SK-N-SH treated with all-trans-retinoic acid at 6 μM for 48 hours (cell line): ENCODE data around the gene EHD2.

ENCODE experiments used
- ATAC-seq: fragments of 200-7000 bp; cut with Tn5 transposase; 3 replicates; pipeline ENCODE4 v1.9.1; 2020; ENCODE audit warnings: mild to moderate bottlenecking, moderate library complexity
- ARNTL ChIP-seq: fragments of 450-650 bp; formaldehyde crosslinking; IDR thresholded peaks from 2 replicates; pipeline ENCODE4 v1.5.0; 2020; ENCODE audit warnings: low read depth, mild to moderate bottlenecking, moderate library complexity, borderline replicate concordance
- BACH2 ChIP-seq: fragments of 250-450 bp; sonication (Bioruptor Pico); IDR thresholded peaks from 2 replicates; pipeline ENCODE4 v1.9.0; 2021; ENCODE audit warnings: mild to moderate bottlenecking, borderline replicate concordance
- CREB5 ChIP-seq: fragments of 250-450 bp; sonication (Bioruptor Pico); IDR thresholded peaks from 2 replicates; pipeline ENCODE4 v1.5.1; 2020; ENCODE audit warnings: low read depth, mild to moderate bottlenecking, moderate library complexity
- CSDC2 ChIP-seq: fragments of 250-450 bp; sonication (Bioruptor Pico); IDR thresholded peaks from 2 replicates; pipeline ENCODE4 v1.5.0; 2020; ENCODE audit warnings: mild to moderate bottlenecking, moderate library complexity
- CSRNP3 ChIP-seq: fragments of 250-450 bp; sonication (Bioruptor Pico); IDR thresholded peaks from 2 replicates; pipeline ENCODE4 v1.5.1; 2021; ENCODE audit warnings: mild to moderate bottlenecking, moderate library complexity
- OSR1 ChIP-seq: fragments of 250-450 bp; sonication (Bioruptor Pico); IDR thresholded peaks from 2 replicates; pipeline ENCODE4 v1.8.0; 2022; ENCODE audit warnings: moderate library complexity, mild to moderate bottlenecking, inconsistent platforms
- PATZ1 ChIP-seq: fragments of 250-450 bp; sonication (Bioruptor Pico); IDR thresholded peaks from 2 replicates; pipeline ENCODE4 v1.8.0; 2020; ENCODE audit warnings: mild to moderate bottlenecking, moderate library complexity, borderline replicate concordance
- POU6F1 ChIP-seq: fragments of 250-450 bp; sonication (Bioruptor Pico); IDR thresholded peaks from 2 replicates; pipeline ENCODE4 v1.8.0; 2021; ENCODE audit warnings: low read depth, mild to moderate bottlenecking, moderate library complexity, borderline replicate concordance
- PPARA ChIP-seq: fragments of 250-450 bp; sonication (Bioruptor Pico); IDR thresholded peaks from 2 replicates; pipeline ENCODE4 v1.5.0; 2020; ENCODE audit warnings: mild to moderate bottlenecking, borderline replicate concordance
- RARB ChIP-seq: fragments of 250-450 bp; sonication (Bioruptor Pico); IDR thresholded peaks from 2 replicates; pipeline ENCODE4 v1.8.0; 2021; ENCODE audit warnings: mild to moderate bottlenecking, moderate library complexity
- SNAI2 ChIP-seq: fragments of 250-450 bp; sonication (Bioruptor Pico); IDR thresholded peaks from 2 replicates; pipeline ENCODE4 v1.5.0; 2020; ENCODE audit warnings: mild to moderate bottlenecking, moderate library complexity
- TCF4 ChIP-seq: fragments of 250-450 bp; sonication (Bioruptor Pico); IDR thresholded peaks from 2 replicates; pipeline ENCODE4 v1.8.0; 2021; ENCODE audit warnings: mild to moderate bottlenecking, moderate library complexity, borderline replicate concordance
- TOX ChIP-seq: fragments of 250-450 bp; sonication (Bioruptor Pico); IDR thresholded peaks from 2 replicates; pipeline ENCODE4 v1.8.0; 2021; ENCODE audit warnings: mild to moderate bottlenecking, moderate library complexity, borderline replicate concordance
- TSHZ2 ChIP-seq: fragments of 250-450 bp; sonication (Bioruptor Pico); IDR thresholded peaks from 2 replicates; pipeline ENCODE4 v1.5.0; 2020; ENCODE audit warnings: mild to moderate bottlenecking, moderate library complexity
- ZC3H10 ChIP-seq: fragments of 250-450 bp; sonication (Bioruptor Pico); IDR thresholded peaks from 2 replicates; pipeline ENCODE4 v1.5.1; 2021; ENCODE audit warnings: mild to moderate bottlenecking, moderate library complexity
- ZFP3 ChIP-seq: fragments of 250-450 bp; sonication (Bioruptor Pico); IDR thresholded peaks from 2 replicates; pipeline ENCODE4 v1.5.0; 2020; ENCODE audit warnings: mild to moderate bottlenecking, moderate library complexity
- ZNF565 ChIP-seq: fragments of 450-650 bp; formaldehyde crosslinking; conservative IDR thresholded peaks from 2 replicates; pipeline ENCODE4 v1.5.0; 2020; ENCODE audit warnings: low read depth, mild to moderate bottlenecking, moderate library complexity
- ZNF8 ChIP-seq: fragments of 450-650 bp; formaldehyde crosslinking; IDR thresholded peaks from 2 replicates; pipeline ENCODE4 v1.5.0; 2020; ENCODE audit warnings: mild to moderate bottlenecking, moderate library complexity

The EHD2 gene

GRCh38 chr19:47719047-47719859, 6.0 kb downstream of the EHD2 start (continued):
- TF ChIP-seq TSHZ2 (peak; percentile 67; the same call in 1 of the 2 replicates), RARB (CRISPR knock-in tag) (no peak), ZNF565 (CRISPR knock-in tag) (no peak), SNAI2 (CRISPR knock-in tag) (0 out of 2 replicates have a peak, but pooled peaks have one; percentile 18)
- TF ChIP-seq, all 23 proteins: peak for 5

- no peak for ATAC-seq
- TF ChIP-seq TCF4 (CRISPR knock-in tag) (no peak), ZC3H10 (CRISPR knock-in tag) (no peak), CREB5 (CRISPR knock-in tag) (no peak), BACH2 (no peak), POU6F1 (no peak), ZFP3 (CRISPR knock-in tag) (no peak), ARNTL (no peak), CSDC2 (no peak), TOX (CRISPR knock-in tag) (no peak), TSHZ2 (no peak), OSR1 (no peak), SNAI2 (CRISPR knock-in tag) (no peak), CSRNP3 (CRISPR knock-in tag) (no peak), ZNF8 (CRISPR knock-in tag) (no peak), RARB (CRISPR knock-in tag) (no peak), PPARA (no peak), ZNF565 (CRISPR knock-in tag) (no peak)
Measured at GRCh38 chr19:47720669-47721422, 7.6 kb downstream of the EHD2 start.

- ATAC-seq: peak; percentile 35
- TF ChIP-seq ZC3H10 (CRISPR knock-in tag): no peak
- no peak for TF ChIP-seq RARB (CRISPR knock-in tag)
- no peak for TF ChIP-seq ZNF565 (CRISPR knock-in tag)
- no peak for TF ChIP-seq ZNF8 (CRISPR knock-in tag)
- no peak for TF ChIP-seq BACH2
- TF ChIP-seq PATZ1: no peak
Measured at GRCh38 chr19:47723581-47723940, 10.3 kb downstream of the EHD2 start.
